ENCODE results near the gene MATN4.

The MATN4 gene

GRCh38 chr20:45269056-45269455 is 39.0 kb downstream of the MATN4 start:
- Histone ChIP-seq H3F3A (ENCODE audit: control insufficient read depth, insufficient read depth) (no peaks in the 10 kb centered on the region), H3K36me3 (ENCODE audit: control insufficient read depth, low read length) (no peaks in the 10 kb centered on the region), H3K27me3 (ENCODE audit: control insufficient read depth, low read length) (peaks cover 37% of the 10 kb centered on the region), H3K9me2 (replicated peaks; ENCODE audit: control insufficient read depth, low read length) (no peaks in the 10 kb centered on the region), H3K27ac (ENCODE audit: low read depth, low read length) (no peak overlapping the region), H3K4me2 (ENCODE audit: low read length) (no peak overlapping the region), H3K79me2 (ENCODE audit: control insufficient read depth, low read length) (no peaks in the 10 kb centered on the region), H3K9me3 (ENCODE audit: control insufficient read depth, insufficient read depth, low read length) (no peaks in the 10 kb centered on the region), H3K4me1 (ENCODE audit: control insufficient read depth, low read length) (no peaks in the 10 kb centered on the region), H3K4me3 (ENCODE audit: low read length) (no peak overlapping the region), H4K20me1 (ENCODE audit: control insufficient read depth, insufficient read depth, low read depth, low read length) (no peaks in the 10 kb centered on the region)
- TF ChIP-seq, protein P1, sequence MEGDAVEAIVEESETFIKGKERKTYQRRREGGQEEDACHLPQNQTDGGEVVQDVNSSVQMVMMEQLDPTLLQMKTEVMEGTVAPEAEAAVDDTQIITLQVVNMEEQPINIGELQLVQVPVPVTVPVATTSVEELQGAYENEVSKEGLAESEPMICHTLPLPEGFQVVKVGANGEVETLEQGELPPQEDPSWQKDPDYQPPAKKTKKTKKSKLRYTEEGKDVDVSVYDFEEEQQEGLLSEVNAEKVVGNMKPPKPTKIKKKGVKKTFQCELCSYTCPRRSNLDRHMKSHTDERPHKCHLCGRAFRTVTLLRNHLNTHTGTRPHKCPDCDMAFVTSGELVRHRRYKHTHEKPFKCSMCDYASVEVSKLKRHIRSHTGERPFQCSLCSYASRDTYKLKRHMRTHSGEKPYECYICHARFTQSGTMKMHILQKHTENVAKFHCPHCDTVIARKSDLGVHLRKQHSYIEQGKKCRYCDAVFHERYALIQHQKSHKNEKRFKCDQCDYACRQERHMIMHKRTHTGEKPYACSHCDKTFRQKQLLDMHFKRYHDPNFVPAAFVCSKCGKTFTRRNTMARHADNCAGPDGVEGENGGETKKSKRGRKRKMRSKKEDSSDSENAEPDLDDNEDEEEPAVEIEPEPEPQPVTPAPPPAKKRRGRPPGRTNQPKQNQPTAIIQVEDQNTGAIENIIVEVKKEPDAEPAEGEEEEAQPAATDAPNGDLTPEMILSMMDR (IDR thresholded peaks at IDR 0.05; ENCODE audit: low read depth, low read length, poor library complexity, severe bottlenecking) = no peak
- TF ChIP-seq EZH2phosphoT487 (IDR thresholded peaks at IDR 0.05; ENCODE audit: borderline replicate concordance, low read length) = no peak

- H3K36me3 ChIP-seq (ENCODE audit: control insufficient read depth, low read length) = no peaks in the 10 kb centered on the region
- no peak overlapping the region for H3K27ac ChIP-seq (ENCODE audit: low read depth, low read length)
- H3K4me2 ChIP-seq (ENCODE audit: low read length) = no peak overlapping the region
- H3K9me2 ChIP-seq (replicated peaks; ENCODE audit: control insufficient read depth, low read length) = no peaks in the 10 kb centered on the region
- TF ChIP-seq, protein P1 (IDR thresholded peaks at IDR 0.05; ENCODE audit: low read depth, low read length, poor library complexity, severe bottlenecking) = no peak
- no peaks in the 10 kb centered on the region for H3F3A ChIP-seq (ENCODE audit: control insufficient read depth, insufficient read depth)
- H3K79me2 ChIP-seq (ENCODE audit: control insufficient read depth, low read length) = no peaks in the 10 kb centered on the region
- H3K4me1 ChIP-seq (ENCODE audit: control insufficient read depth, low read length) = no peaks in the 10 kb centered on the region
- H3K4me3 ChIP-seq (ENCODE audit: low read length) = no peak overlapping the region
- no peaks in the 10 kb centered on the region for H4K20me1 ChIP-seq (ENCODE audit: control insufficient read depth, insufficient read depth, low read depth, low read length)
- peaks cover 37% of the 10 kb centered on the region for H3K27me3 ChIP-seq (ENCODE audit: control insufficient read depth, low read length)
- H3K9me3 ChIP-seq (ENCODE audit: control insufficient read depth, insufficient read depth, low read length) = no peaks in the 10 kb centered on the region
These were observed 39.6 kb downstream of the MATN4 start for GRCh38 chr20:45268531-45268930.

GRCh38 chr20:45266977-45267376 is 41.1 kb downstream of the MATN4 start:
- Histone ChIP-seq H3F3A (ENCODE audit: control insufficient read depth, insufficient read depth) (no peaks in the 10 kb centered on the region), H4K20me1 (ENCODE audit: control insufficient read depth, insufficient read depth, low read depth, low read length) (no peaks in the 10 kb centered on the region), H3K9me2 (replicated peaks; ENCODE audit: control insufficient read depth, low read length) (no peaks in the 10 kb centered on the region), H3K36me3 (ENCODE audit: control insufficient read depth, low read length) (no peaks in the 10 kb centered on the region), H3K4me2 (ENCODE audit: low read length) (no peak overlapping the region), H3K9me3 (ENCODE audit: control insufficient read depth, insufficient read depth, low read length) (no peaks in the 10 kb centered on the region), H3K27ac (ENCODE audit: low read depth, low read length) (no peak overlapping the region), H3K4me3 (ENCODE audit: low read length) (no peak overlapping the region), H3K27me3 (ENCODE audit: control insufficient read depth, low read length) (peaks cover 40% of the 10 kb centered on the region), H3K4me1 (ENCODE audit: control insufficient read depth, low read length) (no peaks in the 10 kb centered on the region), H3K79me2 (ENCODE audit: control insufficient read depth, low read length) (no peaks in the 10 kb centered on the region)
- TF ChIP-seq, protein P1 (IDR thresholded peaks at IDR 0.05; ENCODE audit: low read depth, low read length, poor library complexity, severe bottlenecking) = no peak
- TF ChIP-seq EZH2phosphoT487 (IDR thresholded peaks at IDR 0.05; ENCODE audit: borderline replicate concordance, low read length) = no peak
